ENCODE measurements around the gene PPP1R9A. TPM values are rescaled to one million over a fixed set of nuclear protein-coding genes. Genes with fewer than 3 reads are reported as not detected.

The PPP1R9A gene
- total RNA-seq, 1 donor from 2014 or later, result 19.9 TPM

GRCh38 chr7:95245828-95246500 lies 338.6 kb downstream of the PPP1R9A start:
- Histone ChIP-seq H3K4me3 (ENCODE audit: low read depth, low read length) (no peak overlapping the region), H3K27me3 (ENCODE audit: control insufficient read depth, insufficient read depth, low read length) (no peaks in the 10 kb centered on the region), H3K36me3 (ENCODE audit: control insufficient read depth, insufficient read depth, low read length) (no peaks in the 10 kb centered on the region)
- no peak for DNase-seq (ENCODE audit: low read depth)
- no peak for TF ChIP-seq CTCF (IDR thresholded peaks at IDR 0.05; ENCODE audit: insufficient read depth, low read length, poor library complexity, severe bottlenecking)

- Histone ChIP-seq H3K27me3 (ENCODE audit: control insufficient read depth, insufficient read depth, low read length) (no peaks in the 10 kb centered on the region), H3K36me3 (ENCODE audit: control insufficient read depth, insufficient read depth, low read length) (no peaks in the 10 kb centered on the region), H3K4me3 (ENCODE audit: low read depth, low read length) (no peak overlapping the region)
- peak; percentile 73 for TF ChIP-seq CTCF (IDR thresholded peaks at IDR 0.05; ENCODE audit: insufficient read depth, low read length, poor library complexity, severe bottlenecking)
- peak; percentile 45 for DNase-seq (ENCODE audit: low read depth)
These were observed 339.5 kb downstream of the PPP1R9A start for GRCh38 chr7:95246831-95247370.

GRCh38 chr7:95250571-95250970 lies 343.2 kb downstream of the PPP1R9A start:
- H3K4me3 ChIP-seq (ENCODE audit: low read depth, low read length), result no peak overlapping the region
- DNase-seq (ENCODE audit: low read depth), result no peak
- no peaks in the 10 kb centered on the region for H3K27me3 ChIP-seq (ENCODE audit: control insufficient read depth, insufficient read depth, low read length)
- TF ChIP-seq CTCF (IDR thresholded peaks at IDR 0.05; ENCODE audit: insufficient read depth, low read length, poor library complexity, severe bottlenecking), result no peak
- no peaks in the 10 kb centered on the region for H3K36me3 ChIP-seq (ENCODE audit: control insufficient read depth, insufficient read depth, low read length)

GRCh38 chr7:95251966-95252365 lies 344.6 kb downstream of the PPP1R9A start:
- Histone ChIP-seq H3K27me3 (ENCODE audit: control insufficient read depth, insufficient read depth, low read length) (no peaks in the 10 kb centered on the region), H3K4me3 (ENCODE audit: low read depth, low read length) (no peak overlapping the region), H3K36me3 (ENCODE audit: control insufficient read depth, insufficient read depth, low read length) (no peaks in the 10 kb centered on the region)
- no peak for DNase-seq (ENCODE audit: low read depth)
- no peak for TF ChIP-seq CTCF (IDR thresholded peaks at IDR 0.05; ENCODE audit: insufficient read depth, low read length, poor library complexity, severe bottlenecking)

- no peak for DNase-seq (ENCODE audit: low read depth)
- H3K27me3 ChIP-seq (ENCODE audit: control insufficient read depth, insufficient read depth, low read length), result no peaks in the 10 kb centered on the region
- H3K36me3 ChIP-seq (ENCODE audit: control insufficient read depth, insufficient read depth, low read length), result no peaks in the 10 kb centered on the region
- no peak for TF ChIP-seq CTCF (IDR thresholded peaks at IDR 0.05; ENCODE audit: insufficient read depth, low read length, poor library complexity, severe bottlenecking)
- no peak overlapping the region for H3K4me3 ChIP-seq (ENCODE audit: low read depth, low read length)
These were observed 346.6 kb downstream of the PPP1R9A start for GRCh38 chr7:95253986-95254385.

- H3K4me3 ChIP-seq (ENCODE audit: low read depth, low read length), result no peak overlapping the region
- H3K36me3 ChIP-seq (ENCODE audit: control insufficient read depth, insufficient read depth, low read length), result no peaks in the 10 kb centered on the region
- H3K27me3 ChIP-seq (ENCODE audit: control insufficient read depth, insufficient read depth, low read length), result no peaks in the 10 kb centered on the region
- no peak for DNase-seq (ENCODE audit: low read depth)
- no peak for TF ChIP-seq CTCF (IDR thresholded peaks at IDR 0.05; ENCODE audit: insufficient read depth, low read length, poor library complexity, severe bottlenecking)
These were observed 348.3 kb downstream of the PPP1R9A start for GRCh38 chr7:95255691-95256090.

Measured in kidney epithelial cell (primary cell).